Right ventricle myocardium inferior (tissue), 1 donor: ENCODE results near the gene RTL5. TPM values are rescaled to one million over a fixed set of nuclear protein-coding genes. Genes with fewer than 3 reads are reported as not detected.

Source experiments
- ATAC-seq: fragments of 200-7000 bp; cut with Tn5 transposase; one replicate; pipeline ENCODE4 v1.9.1; 2020; ENCODE audit warnings: mild to moderate bottlenecking, moderate library complexity
- DNase-seq: peaks from one replicate; pipeline ENCODE4 v3.0.0; 2021; ENCODE audit errors: missing footprints
- intact Hi-C: fragments of 100-400 bp; cut with DNase I; formaldehyde crosslinking; loops from one replicate; pipeline ENCODE4 v1.11.0; 2022
- total RNA-seq: library from RNA; stranded (reverse); fragmentation: NEBNext Ultra II Directional; extraction: Animal tissue kit (Norgen Biotek cat#: 25700); gene quantifications from one replicate; pipeline ENCODE4 v1.2.1, GENCODE V29; 2021
- donor health status: DM: no; HTN: yes; CAD: no; lungs with severe emphysema.

The RTL5 gene
- total RNA-seq, 1 donor from 2014 or later = 2.4 TPM

DNA sequence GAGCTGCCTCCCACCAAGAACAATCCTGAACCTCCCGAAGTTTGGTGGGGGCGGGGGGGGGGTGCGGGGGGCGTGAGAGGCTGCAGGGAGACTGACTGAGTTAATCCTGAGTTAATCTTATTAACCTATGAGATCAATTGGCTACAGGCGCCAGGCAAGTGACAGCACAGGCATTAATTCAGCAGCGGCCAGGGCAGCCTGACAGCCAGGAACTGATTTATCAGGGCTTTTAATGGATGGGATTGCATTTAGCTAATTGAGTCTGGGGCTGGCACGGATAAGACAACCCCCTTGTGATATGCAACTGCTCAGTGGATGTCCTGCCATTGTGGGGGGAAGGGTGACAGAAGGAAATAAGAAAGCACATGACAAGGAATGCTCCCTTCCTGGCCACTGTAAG, 16.3 kb downstream of the RTL5 start:
- no peak for DNase-seq
- no peak for ATAC-seq
- intact Hi-C loops = no loop called here

GRCh38 chrX:72114807-72115206, 16.9 kb downstream of the RTL5 start:
- no peak for ATAC-seq
- intact Hi-C loops = no loop called here
- no peak for DNase-seq

DNA sequence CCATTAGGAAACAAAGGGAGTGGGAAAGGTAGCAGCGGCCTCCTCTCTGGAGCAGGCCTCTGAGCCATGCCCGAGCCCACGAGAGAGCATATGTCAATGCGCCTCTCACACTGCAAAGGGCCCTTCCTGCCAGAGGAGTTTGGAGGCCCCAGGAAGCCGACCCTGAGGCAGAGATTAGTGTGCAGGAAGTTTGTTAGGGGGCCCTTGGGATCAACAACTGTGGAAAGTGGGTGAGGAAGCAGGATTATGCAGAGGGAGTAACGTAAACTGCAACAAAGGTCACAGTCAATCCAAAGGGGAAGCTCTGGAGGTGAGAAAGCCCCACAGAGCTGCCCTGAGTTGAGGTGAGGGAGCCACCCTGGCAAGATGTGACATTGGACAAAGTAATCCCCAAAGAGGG, 17.4 kb downstream of the RTL5 start:
- ATAC-seq (no peak), DNase-seq (no peak)
- intact Hi-C loops = no loop called here

GRCh38 chrX:72113461-72113860, 18.3 kb downstream of the RTL5 start:
- ATAC-seq = no peak
- intact Hi-C loops = no loop called here

GRCh38 chrX:72110876-72111708, 20.6 kb downstream of the RTL5 start:
- ATAC-seq (no peak), DNase-seq (no peak)
- intact Hi-C loops = no loop called here

More at GRCh38 chrX:72113461-72113860, 18.3 kb downstream of the RTL5 start:
- no peak for DNase-seq

DNA sequence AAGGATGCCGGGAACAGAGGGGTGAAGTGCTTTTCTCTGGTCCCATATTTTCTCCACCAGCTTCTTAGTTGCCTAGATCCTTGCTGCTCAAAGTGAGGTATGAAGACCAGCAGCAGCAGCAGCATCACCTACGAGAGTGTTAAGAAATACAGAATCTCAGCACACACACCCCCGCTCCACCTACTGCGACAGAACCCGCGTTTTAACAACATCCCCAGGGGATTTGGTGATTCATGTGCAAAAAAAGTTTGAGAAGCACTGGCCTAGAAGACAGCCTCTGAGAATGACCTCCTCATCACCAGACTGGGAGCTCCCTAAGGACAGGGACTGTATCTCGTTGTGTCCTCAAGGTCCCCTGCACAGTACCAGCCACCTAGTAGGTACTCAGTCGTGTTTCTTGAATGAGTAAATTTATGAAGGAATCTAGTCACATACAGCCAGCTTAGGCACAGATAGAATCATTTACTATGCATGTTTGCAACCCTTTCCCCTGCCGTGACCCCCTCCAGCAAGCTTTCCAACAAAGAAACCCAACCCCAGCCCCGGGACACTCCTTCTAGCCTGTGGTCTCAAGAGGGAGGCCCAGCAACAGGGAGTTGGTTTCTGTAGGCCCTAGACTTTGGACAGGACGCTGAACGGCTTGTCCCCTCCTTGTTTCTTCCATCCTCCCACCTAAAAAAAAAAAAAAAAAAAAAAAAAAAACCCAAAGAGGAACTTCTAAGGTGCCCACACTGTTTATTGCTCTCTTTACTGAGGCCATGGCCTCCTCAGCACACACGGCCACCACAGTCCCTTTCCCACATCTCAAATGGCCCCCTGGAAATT, 21.5 kb downstream of the RTL5 start:
- no peak for ATAC-seq
- intact Hi-C loops = no loop called here
- DNase-seq = no peak

GRCh38 chrX:72108666-72109065, 23.0 kb downstream of the RTL5 start:
- intact Hi-C loops = no loop called here
- ATAC-seq (no peak), DNase-seq (no peak)

DNA sequence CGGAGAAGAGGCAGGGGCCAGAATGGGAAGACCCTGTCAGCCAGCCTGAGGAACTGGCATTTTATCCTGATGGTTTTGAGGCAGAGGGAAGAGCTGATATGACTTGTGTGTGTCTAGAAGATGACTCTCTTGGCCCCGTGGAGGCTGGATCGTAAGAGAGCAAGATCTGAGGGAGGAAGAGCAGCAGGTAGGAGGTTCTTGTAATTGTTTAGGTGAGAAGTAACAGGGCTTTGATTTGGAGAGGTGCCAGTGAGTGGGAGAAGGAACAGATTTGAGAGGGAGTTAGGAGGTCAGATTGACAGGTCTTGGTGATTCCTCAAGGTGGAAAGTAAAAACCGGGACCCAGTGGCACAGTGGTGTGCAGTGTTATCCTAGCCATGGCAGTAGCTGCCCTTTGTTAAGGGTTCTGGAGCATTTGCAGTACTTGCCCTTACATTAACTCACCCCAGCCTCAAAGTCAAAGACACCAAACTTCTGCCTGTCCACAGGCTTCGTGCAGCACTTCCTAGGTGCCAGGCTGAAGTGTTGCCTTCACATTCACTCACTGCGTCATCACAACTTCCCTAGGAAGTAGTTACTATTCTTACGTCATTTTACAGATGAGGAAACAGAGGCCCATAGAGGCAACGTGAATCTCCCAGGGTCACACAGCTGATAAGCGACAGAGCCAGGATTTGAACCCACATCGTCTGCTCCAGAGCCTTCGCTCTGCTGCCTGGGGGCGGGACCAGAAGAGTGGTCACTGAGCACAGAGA, 23.7 kb downstream of the RTL5 start:
- ATAC-seq = no peak
- no peak for DNase-seq
- intact Hi-C loops = no loop called here

GRCh38 chrX:72107320-72107719, 24.4 kb downstream of the RTL5 start:
- intact Hi-C loops = no loop called here
- no peak for ATAC-seq
- DNase-seq = no peak

DNA sequence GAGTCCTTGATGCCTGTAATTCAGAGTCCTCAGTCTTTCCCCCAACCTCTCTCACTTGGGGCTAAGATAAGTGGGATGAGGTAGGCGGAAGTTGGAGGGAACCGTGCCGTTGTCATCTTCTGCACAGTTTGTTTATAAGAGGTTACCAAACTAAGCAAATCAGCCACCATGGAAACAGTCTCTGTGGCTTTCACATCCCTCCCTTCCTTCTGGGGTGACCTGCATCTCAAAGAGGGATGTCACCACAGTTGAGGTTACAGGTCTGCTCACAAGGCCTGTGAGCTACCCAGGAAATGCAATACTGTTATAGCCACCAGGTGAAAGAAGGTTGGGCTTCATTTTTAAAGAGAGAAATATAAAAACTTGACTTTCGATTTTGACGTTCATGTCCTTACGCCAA, 26.3 kb downstream of the RTL5 start:
- intact Hi-C loops = no loop called here
- no peak for DNase-seq
- ATAC-seq = no peak

DNA sequence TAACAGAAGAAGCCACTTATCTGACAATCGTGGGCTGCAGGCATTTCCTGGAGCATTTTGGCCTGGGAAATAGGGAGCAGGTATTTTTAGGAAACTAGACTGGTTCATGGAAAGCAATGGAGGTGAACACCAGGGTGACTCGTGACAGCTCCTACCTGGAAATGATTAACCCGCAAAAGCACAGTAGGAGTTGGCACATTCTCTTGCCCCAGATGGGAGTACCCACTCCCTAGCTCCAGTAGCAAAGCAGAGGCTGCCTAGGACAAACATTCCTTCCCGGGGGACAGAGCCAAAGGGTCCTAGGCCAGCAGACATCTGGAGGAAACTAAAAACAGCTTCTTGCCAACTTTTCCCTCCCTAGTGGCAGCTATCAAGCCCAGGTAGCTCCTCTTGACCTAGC, 29.0 kb downstream of the RTL5 start:
- intact Hi-C loops = no loop called here
- no peak for ATAC-seq

DNA sequence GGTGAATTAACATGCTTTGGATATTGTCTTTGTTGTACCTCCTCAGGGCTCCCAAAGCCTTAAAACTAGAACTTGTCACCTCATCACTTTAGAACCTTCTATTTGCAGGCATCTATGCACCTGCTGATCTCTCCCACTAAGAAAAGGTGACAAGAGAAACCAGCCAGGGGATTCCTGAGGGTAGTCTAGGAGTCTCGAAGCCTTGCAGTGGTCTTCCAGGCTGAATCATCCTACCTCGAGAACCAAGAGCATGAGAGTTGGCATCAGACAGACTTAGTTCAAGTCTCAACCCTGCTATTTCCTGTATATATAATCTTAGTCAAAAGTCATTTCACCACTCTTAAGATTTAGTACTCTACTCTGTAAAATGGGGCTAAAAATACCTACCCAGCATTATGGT, 29.6 kb downstream of the RTL5 start:
- intact Hi-C loops = no loop called here
- DNase-seq (no peak), ATAC-seq (no peak)

More for the DNA sequence above, 29.0 kb downstream of the RTL5 start:
- no peak for DNase-seq

GRCh38 chrX:72101597-72102037, 30.1 kb downstream of the RTL5 start:
- DNase-seq (no peak), ATAC-seq (no peak)
- intact Hi-C loops = no loop called here

- ATAC-seq (peak; percentile 46), DNase-seq (no peak)
- intact Hi-C loops = no loop called here
Observed at GRCh38 chrX:72100824-72101351, 30.8 kb downstream of the RTL5 start.

DNA sequence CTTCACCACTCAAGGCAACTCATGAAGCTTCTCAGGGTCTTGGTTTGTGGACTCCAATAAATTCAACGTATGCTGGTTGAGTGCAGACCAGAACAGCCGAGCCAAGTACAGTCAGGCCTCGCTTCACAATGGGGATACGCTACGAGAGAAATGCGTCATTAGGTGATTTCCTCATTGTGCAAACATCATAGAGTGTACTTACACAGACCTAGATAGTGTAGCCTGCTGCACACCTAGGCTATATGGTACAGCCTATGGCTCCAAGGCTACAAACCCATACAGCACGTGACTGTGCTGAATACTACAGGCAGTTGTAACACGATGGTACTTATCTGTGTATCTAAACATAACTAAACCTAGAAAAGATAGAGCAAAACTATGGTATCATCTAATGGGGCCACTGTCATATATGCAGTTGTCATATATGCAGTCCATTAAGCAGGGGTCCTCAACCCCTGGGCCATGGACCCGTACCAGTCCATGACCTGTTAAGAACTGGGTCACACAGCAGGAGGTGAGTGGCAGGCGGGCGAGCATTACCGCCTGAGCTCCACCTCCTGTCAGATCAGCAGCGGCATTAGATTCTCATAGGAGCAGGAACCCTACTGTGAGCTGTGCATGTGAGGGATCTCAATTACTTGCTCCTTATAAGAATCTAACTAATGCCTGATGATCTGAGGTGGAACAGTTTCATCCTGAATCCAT, 31.5 kb downstream of the RTL5 start:
- ATAC-seq (no peak), DNase-seq (no peak)
- intact Hi-C loops = no loop called here

DNA sequence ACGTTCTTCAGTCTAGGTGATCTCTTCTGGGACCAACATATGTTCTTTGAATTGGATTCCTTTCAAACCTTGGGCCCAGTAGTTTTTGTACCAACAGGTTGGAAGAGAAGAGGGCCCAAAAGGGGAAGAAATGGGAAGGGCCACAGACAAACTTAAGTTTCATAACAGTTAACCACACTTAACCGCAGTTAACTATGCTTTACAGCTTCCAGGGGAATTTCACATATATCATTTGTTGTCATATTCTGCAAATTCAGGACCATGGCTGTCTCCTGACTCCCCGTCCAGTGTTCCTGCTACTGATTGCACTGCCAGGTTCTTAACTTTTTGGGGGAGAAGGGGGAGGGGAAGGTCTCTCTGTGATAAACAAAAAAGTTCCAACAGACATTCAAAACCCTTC, 34.6 kb downstream of the RTL5 start:
- intact Hi-C loops = no loop called here
- no peak for ATAC-seq
- no peak for DNase-seq

- no peak for DNase-seq
- intact Hi-C loops = no loop called here
- no peak for ATAC-seq
Observed at GRCh38 chrX:72095370-72095769, 36.3 kb downstream of the RTL5 start.

GRCh38 chrX:72094894-72095293, 36.8 kb downstream of the RTL5 start:
- peak; percentile 60 for ATAC-seq
- intact Hi-C loops = no loop called here
- no peak for DNase-seq

- ATAC-seq (no peak), DNase-seq (no peak)
- intact Hi-C loops = no loop called here
Observed at GRCh38 chrX:72089254-72089653, 42.5 kb downstream of the RTL5 start.
